ENCODE results near the gene POMT1.
"Not testable (repeated sequence)": the region's sequence is repeated elsewhere in the genome, so short reads cannot be mapped to it uniquely, and the experiment has no call there.

The POMT1 gene, protein sequence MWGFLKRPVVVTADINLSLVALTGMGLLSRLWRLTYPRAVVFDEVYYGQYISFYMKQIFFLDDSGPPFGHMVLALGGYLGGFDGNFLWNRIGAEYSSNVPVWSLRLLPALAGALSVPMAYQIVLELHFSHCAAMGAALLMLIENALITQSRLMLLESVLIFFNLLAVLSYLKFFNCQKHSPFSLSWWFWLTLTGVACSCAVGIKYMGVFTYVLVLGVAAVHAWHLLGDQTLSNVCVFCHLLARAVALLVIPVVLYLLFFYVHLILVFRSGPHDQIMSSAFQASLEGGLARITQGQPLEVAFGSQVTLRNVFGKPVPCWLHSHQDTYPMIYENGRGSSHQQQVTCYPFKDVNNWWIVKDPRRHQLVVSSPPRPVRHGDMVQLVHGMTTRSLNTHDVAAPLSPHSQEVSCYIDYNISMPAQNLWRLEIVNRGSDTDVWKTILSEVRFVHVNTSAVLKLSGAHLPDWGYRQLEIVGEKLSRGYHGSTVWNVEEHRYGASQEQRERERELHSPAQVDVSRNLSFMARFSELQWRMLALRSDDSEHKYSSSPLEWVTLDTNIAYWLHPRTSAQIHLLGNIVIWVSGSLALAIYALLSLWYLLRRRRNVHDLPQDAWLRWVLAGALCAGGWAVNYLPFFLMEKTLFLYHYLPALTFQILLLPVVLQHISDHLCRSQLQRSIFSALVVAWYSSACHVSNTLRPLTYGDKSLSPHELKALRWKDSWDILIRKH

DNA sequence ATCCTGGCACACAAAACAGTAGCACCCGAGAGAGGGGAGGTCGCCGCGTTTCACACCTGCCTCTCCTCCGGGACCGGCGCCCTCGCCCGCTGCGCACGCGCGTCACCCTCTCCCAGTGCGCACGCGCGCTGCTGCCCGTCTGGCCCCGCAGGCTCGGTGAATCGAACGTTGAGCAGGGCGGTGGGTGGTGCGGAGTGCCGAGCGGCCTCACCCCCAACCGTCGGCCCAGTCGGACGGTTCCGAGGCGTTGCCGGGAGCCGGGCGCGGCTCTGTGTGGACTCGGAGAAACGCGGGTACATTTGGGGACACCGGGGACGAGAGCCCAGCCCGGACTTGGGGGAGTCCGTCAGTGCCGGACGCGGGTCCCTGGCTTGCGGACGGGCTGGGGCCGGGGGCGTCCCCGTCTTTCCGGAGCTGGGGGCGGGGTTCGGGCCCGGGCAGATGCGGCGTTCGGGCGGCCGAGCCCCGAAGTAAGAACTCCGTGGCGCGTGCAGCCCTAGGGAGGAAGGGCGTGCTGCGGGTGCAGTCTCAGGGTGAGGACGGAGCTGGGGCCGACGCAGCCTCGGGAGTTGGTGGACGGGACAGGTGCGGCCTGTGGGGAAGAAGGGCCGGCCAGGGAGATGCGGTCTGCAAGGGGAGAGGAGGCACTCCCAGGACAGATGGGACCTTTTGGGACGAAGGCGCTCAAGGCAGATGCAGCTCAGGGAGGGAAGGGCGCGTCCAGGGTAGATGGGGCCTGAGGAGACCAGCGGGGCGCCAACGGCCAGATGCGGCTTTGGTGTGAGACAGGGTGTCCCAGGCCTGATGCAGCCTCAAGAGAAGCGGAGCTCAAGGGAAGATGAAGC, at the start of gene POMT1:
Gene POMT1 (plus strand): TSS at position 138 of the 845 bp plus-strand sequence. CDS start 1,301 bp downstream, outside the sequence.
- peak; percentile 84 for DNase-seq (ENCODE audit: low read depth)

DNA sequence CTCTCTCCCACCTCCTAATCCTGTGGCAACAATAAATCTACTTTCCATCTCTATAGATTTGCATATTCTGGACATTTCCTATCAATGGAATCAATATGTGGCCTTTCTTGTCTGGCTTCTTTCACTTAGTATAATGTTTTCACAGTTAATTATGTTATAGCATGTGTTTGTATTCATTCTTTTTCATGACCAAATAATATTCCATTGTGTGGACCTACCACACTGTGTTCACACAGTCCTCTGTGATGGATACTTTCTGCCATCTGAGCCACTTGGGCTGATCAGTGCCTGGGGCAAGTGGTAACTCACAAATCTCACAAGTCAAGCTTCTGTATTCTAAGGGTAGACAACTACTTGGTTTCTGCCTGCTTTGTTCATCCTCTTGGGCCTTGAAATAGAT, 48.7 kb upstream of the POMT1 start:
- no peak for DNase-seq (ENCODE audit: low read depth)

DNA sequence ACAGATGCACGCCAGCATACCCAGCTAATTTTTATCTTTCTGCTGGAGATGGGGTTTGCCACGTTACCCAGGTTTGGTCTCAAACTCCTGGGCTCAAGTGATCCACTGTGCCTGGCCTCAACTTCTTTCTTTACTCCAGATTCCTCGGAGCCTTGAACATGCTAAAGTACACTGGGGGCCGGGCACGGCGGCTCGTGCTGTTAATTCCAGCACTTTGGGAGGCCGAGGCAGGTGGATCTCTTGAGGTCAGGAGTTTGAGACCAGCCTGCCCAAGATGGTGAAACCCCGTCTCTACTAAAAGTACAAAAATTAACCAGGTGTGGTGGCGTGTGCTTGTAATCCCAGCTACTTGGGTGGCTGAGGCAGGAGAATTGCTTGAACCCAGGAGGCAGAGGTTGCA, 47.1 kb upstream of the POMT1 start:
- DNase-seq (ENCODE audit: low read depth): not testable (repeated sequence)

DNA sequence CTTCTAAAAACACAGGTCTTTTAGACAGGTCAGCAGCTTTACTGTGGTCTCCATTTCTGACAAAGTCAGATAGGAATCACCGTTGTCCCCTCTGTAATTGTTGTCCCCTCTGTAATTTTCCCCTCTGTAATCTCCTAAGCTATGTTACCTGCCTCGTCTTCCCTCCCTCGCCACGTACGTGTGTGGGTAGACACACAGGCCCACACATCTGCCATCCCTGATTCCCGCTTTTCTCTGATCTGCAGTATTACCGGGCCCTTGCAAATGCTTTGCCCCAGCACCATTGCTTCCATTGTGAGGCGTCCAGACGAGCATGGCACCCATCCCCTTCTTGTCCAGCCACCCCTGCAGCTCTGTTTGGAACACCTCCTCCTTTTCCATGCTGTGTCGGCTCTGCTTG, 45.0 kb upstream of the POMT1 start:
- no peak for DNase-seq (ENCODE audit: low read depth)

DNA sequence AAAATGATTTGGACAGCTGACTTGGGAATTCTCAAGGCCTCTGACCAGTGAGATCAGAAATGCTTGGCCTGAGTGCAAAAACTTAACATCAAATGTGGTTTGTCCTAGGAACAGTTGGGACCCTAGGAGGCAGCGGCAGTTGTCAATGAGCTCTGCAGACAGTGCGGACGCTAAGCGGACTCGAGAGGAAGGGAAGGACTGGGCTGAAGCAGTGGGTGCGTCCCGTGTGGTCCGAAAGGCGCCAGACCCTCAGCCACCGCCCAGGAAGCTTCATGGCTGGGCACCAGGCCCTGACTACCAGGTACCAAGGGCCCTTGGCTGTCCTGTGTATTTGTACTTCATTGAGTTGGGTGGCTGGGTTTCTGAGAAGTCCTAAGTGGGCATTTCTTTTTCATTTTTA, 43.7 kb upstream of the POMT1 start:
- DNase-seq (ENCODE audit: low read depth): no peak

DNA sequence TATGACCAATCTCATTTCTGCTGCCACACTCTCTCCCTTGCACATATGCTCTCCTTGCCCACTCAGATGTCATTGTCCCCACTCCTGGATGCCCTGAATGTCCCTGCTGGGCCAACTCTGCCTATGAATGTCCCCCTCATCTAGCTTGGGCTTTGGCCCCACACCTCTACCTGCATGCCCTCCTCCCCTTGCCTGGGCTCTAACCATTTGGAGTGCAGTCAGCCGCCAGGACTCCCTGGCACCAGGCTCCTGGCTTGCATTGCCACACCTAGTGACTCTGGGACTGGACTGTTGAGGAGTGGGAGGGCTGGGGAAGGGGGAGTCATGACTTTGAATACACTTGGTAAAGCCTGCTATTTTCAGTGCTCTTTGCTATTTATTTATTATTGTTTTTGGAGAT, 41.6 kb upstream of the POMT1 start:
- no peak for DNase-seq (ENCODE audit: low read depth)

DNA sequence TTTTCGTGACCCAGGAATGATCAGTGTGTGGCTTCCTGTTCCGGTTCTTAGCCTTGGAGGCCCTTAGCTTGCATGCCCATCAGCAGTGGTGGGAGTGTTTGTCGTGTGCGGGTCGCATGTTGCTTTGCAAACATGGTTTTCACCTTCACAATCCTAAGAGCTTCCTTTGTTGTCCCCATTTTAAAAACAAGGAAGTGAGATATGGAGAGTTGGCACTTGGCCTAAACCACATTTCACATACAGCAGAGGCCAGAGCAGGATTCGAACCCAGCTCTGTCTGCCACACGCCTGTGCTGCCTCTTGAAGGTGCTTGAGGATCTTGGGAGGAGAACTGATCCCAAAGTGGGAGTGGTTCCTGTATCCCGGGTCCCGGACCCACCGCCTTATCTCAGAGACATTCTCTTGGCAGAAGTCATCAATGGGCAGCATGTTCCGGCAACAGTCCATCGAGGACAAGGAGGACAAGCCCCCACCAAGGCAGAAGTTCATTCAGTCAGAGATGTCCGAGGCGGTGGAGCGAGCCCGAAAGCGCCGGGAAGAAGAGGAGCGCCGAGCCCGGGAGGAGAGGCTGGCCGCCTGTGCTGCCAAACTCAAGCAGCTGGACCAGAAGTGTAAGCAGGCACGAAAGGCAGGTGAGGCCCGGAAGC, 38.2 kb upstream of the POMT1 start:
- no peak for DNase-seq (ENCODE audit: low read depth)

DNA sequence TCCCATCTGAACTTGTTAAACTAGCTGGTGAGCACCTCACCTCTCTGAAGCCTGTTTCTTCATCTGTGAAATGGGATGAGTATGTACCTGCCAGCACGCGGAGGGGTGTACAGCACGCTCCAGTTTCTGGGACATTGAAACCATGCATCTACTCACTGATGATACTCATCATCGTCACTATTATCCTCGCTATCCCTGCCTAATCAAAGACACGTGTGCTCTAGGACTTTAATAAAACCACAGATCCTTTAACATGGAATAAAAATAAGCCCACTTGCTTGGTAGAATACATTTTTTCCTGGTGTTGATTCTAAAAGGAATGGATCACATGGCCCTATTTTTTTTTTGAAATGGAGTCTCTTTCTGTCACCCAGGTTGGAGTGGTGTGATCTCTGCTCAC, 37.3 kb upstream of the POMT1 start:
- no peak for DNase-seq (ENCODE audit: low read depth)

DNA sequence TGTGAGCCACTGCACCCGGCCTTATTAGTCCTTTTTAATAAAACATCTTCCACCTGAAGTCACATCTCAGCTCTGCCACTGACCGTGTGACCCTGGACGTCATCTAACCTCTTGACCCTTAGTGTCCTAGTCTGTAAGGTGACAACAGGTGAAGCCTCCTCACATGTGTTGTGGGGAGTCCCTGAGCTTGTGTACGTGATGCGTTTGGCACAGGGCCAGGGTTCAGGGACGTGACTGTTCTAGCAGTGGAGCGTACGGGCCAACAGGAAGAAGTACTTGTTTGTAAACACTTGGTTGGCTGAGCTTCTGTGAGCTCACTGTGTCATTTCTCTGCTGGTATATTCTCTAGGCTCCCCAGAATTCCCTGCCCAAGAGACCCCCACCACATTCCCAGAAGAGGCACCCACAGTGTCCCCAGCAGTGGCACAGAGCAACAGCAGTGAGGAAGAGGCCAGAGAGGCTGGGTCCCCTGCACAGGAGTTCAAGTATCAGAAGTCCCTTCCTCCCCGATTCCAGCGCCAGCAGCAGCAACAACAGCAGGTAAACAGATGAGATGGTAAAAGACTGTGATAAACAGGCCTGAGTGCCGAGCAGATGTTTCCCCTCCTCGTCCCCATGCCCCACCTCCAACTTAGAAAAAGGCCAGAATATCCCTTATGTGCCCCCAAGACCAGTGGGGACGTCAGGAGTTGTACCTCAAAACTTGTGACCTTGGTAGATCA, 35.3 kb upstream of the POMT1 start:
- no peak for DNase-seq (ENCODE audit: low read depth)

DNA sequence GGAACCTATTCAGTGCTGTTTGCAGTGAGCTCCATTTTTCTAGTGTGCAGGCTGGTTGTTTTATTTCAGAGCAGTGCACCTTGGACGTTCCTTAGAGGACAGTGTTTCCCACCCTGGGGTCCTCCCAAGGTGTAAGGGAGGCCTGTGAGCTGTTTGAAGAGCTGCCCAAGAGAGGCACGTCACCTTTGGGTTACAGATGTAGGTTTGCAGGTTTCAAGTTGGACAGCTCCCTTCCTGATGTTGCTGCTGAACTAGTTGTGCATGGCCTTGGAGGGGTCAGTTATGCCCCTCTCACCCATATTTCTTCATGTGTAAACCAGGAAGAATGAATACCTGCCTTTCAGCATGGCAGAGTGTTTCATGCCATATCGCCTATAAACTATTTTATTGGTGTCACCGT, 34.7 kb upstream of the POMT1 start:
- no peak for DNase-seq (ENCODE audit: low read depth)

DNA sequence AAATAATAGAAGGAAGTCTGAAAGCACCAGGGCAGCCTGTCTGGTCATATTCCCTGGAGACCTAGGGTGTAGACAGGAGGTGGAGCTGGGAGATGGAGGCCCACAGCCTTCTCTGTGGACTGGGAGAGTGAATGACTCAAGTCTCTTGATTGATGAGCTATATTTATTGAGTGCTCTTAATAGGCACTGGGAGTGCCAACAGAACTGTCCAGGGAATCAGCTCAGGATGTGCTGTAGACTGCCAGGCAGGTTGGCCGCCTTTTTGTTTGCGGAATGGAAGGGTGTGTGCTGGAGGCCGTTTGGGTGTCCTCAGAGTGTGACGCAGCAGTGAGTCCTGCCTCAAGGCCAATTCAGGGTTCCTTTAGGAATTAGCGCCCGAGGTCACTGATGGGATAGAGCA, 33.4 kb upstream of the POMT1 start:
- DNase-seq (ENCODE audit: low read depth): no peak

DNA sequence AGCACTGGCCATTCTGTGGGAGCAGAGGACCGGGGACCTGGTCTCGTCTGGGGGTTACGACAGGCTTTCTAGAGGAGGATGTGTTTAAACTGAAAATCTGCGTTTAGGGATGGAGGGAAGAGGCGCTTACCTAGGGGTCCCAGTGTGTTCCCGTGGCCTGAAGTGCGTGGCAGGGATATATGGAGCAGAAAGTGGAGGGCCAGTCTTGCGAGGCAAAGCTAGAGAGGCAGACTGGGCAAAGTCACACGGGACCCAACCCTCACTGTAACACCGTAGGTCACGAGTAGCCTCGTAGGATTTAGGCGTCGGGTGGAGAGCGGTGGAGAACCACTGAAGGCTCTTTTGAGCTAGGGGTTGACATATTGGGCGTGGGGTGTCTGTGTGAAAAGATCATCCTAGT, 32.8 kb upstream of the POMT1 start:
- DNase-seq (ENCODE audit: low read depth): no peak

DNA sequence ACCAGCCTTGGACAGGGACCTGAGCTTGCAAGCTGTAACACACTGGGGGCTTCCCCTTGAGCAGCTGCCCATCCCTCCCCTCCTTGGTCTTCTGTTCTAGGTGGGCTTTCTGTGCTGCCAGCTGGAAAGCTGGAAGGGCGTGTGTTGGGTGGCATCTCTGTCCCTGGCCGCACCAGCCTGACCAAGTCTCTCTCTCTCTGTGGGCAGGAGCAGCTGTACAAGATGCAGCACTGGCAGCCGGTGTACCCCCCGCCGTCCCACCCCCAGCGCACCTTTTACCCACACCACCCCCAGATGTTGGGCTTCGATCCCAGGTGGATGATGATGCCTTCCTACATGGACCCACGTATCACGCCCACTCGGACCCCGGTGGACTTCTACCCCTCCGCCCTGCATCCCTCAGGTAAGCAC, 32.1 kb upstream of the POMT1 start:
- DNase-seq (ENCODE audit: low read depth): no peak

DNA sequence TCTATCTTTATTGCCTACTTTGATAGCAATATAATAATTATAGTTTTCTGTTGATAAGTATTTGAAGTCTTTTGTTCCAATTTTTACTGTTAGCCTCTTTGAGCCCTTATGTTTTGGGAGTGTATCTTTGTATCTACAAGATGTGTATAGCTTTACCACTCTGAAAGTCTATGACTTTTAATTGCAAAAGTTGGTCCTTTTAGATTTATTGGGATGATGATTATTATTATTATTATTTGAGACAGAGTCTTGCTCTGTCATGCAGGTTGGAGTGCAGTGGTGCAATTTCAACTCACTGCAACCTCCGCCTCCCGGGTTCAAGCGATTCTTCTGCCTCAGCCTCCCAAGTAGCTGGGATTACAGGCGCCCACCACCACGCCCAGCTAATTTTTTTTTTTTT, 30.6 kb upstream of the POMT1 start:
- not testable (repeated sequence) for DNase-seq (ENCODE audit: low read depth)

DNA sequence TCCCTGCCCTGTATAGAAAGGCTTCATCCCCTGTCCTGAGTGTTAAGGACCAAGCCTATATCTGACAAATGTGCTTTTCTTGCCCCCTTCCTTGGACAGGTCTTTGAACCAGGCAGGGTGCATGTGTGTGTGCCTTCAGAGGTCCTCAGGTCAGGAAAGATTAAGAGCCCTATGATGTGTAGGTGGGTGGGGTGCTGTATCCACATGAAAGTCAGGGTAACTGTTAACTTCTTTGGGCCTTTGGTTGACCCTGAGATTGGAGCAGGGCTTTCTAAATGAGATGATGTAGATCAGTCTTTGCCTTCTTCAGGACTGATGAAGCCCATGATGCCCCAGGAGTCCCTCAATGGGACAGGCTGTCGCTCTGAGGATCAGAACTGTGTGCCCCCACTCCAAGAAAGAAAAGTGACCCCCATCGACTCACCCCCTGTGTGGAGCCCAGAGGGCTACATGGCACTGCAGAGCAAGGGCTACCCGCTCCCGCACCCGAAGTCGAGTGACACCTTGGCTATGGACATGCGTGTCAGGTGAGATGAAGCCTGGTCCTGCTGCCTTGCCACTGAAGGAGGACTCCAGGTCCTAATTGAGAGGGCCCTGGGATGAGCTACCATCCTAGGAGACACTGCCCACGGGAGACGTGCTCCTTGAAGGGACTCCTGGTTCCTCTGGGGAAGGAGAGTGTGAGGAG, 29.4 kb upstream of the POMT1 start:
- DNase-seq (ENCODE audit: low read depth): no peak

DNA sequence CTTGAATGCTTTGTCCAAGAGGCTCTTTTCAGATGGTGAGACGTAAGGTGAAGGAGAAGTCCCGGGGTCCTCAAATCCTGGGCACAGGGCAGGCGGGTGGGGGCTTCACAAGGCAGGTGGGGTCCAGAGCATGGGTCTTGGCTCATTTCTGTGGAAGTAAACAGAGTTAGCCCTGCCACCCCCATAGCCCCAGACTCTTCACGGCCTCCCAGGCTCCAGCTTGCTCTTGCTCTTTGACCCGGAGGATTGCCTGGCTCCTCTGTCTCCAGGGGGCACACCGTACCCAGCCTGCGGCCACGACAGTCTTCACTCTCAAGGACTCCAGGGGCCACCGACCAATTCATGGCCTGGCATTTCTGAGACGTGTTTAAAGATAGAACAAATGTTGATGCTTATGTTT, 28.8 kb upstream of the POMT1 start:
- DNase-seq (ENCODE audit: low read depth): no peak

DNA sequence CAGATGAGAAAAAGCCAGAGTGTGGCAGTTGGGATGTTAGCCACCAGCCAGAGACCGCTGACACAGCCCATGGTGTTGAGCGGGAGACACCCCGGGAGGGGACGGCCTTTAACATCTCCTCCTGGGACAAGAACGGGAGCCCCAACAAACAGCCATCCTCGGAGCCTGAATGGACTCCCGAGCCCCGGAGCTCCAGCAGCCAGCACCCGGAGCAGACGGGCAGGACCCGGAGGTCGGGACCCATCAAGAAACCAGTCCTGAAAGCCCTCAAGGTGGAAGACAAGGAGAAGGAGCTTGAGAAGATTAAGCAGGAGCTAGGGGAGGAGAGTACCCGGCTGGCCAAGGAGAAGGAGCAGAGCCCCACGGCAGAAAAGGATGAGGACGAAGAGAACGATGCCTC, 28.0 kb upstream of the POMT1 start:
- no peak for DNase-seq (ENCODE audit: low read depth)

DNA sequence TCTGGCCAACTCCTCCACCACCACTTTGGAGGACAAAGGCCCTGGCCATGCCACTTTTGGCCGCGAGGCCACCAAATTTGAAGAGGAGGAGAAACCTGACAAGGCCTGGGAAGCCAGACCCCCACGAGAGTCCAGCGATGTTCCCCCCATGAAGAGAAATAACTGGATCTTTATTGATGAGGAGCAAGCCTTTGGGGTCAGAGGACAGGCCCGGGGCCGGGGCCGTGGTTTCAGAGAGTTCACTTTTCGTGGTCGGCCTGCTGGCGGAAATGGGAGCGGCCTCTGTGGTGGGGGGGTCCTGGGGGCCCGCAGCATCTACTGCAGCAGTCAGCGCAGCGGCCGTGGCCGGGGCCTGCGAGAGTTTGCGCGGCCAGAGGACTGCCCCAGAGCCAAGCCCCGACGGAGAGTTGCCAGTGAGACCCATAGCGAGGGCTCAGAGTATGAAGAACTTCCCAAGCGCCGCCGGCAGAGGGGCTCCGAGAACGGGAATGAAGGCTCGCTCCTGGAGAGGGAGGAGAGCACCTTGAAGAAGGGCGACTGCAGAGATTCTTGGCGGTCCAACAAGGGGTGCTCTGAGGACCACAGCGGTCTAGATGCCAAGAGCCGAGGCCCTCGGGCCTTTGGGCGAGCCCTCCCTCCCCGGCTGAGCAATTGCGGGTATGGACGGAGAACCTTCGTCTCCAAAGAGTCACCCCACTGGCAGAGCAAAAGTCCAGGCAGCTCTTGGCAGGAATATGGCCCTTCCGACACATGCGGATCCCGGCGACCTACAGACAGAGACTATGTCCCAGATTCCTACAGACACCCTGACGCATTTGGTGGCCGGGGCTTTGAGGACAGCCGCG, 27.4 kb upstream of the POMT1 start:
- no peak for DNase-seq (ENCODE audit: low read depth)

DNA sequence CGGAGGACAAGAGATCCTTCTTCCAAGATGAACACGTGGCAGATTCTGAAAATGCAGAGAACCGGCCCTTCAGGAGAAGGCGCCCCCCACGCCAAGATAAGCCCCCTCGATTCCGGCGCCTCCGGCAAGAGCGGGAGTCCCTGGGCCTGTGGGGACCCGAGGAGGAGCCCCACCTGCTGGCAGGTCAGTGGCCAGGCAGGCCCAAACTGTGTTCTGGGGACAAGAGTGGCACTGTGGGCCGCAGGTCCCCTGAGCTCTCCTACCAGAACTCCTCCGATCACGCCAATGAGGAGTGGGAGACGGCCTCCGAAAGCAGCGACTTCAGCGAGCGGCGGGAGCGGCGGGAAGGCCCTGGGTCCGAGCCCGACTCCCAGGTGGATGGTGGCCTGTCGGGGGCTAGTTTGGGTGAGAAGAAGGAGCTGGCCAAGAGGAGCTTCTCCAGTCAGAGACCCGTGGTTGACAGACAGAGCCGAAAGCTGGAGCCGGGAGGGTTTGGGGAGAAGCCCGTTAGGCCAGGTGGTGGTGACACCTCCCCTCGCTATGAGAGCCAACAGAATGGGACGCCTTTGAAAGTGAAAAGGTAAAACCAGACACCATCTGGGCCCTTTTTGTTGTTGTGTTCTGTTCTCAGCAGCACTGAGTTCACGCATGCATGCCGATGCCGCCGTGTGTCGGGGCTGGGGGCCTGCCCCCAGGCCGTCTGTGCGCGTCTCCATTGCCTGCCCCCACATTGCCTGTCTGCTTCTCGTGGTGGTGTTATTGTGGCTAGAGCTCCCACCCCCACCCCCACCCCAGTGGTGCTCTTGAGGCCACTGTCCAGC, 26.6 kb upstream of the POMT1 start:
- no peak for DNase-seq (ENCODE audit: low read depth)

Data from stimulated activated CD4-positive, alpha-beta T cell treated with anti-CD3 and anti-CD28 coated beads, Interleukin-2, amount 100 ng/mL, for 4 hours (primary cell).